GM12874 (cell line): Measurements from ENCODE around the gene PSMB7.

Source experiments
- CTCF ChIP-seq: IDR thresholded peaks from 2 replicates; pipeline ENCODE4 v1.5.1; 2011; ENCODE audit warnings: low read depth, mild to moderate bottlenecking, control low read depth, low read length, moderate library complexity; ENCODE audit not compliant: insufficient read depth

Gene PSMB7

GRCh38 chr9:124442379-124442778, 27.1 kb upstream of the PSMB7 start:
- TF ChIP-seq CTCF: no peak

- TF ChIP-seq CTCF: 0 out of 2 replicates have a peak, but pooled peaks have one; percentile 13
Observed at GRCh38 chr9:124441291-124441690, 26.0 kb upstream of the PSMB7 start.

GRCh38 chr9:124440786-124441185, 25.5 kb upstream of the PSMB7 start:
- TF ChIP-seq CTCF: no peak

GRCh38 chr9:124439686-124440243, 24.5 kb upstream of the PSMB7 start:
- no peak for TF ChIP-seq CTCF

- no peak for TF ChIP-seq CTCF
Observed at GRCh38 chr9:124439086-124439485, 23.8 kb upstream of the PSMB7 start.

- TF ChIP-seq CTCF: no peak
Observed at GRCh38 chr9:124438091-124438490, 22.8 kb upstream of the PSMB7 start.

GRCh38 chr9:124437086-124437485, 21.8 kb upstream of the PSMB7 start:
- TF ChIP-seq CTCF: no peak

GRCh38 chr9:124436320-124436719, 21.1 kb upstream of the PSMB7 start:
- no peak for TF ChIP-seq CTCF
